ENCODE data around the gene PRSS36. TPM values are rescaled to one million over a fixed set of nuclear protein-coding genes. Genes with fewer than 3 reads are reported as not detected.

The PRSS36 gene
- total and polyA plus RNA-seq, 3 donors from 2014 or later: 5.4 to 8.3 (median 7.1) TPM

GRCh38 chr16:31113121-31114120 is 36.4 kb downstream of the PRSS36 start:
- Histone ChIP-seq H3K27ac (peak overlapping the region in 1 of 2 donors; percentile 48), H3K4me3 (no peak overlapping the region), H3K4me1 (peaks cover 32% of the 10 kb centered on the region), H3K9me3 (no peaks in the 10 kb centered on the region), H3K36me3 (ENCODE audit: low read depth, missing control alignments) (no peaks in the 10 kb centered on the region), H3K27me3 (no peaks in the 10 kb centered on the region)
- DNase-seq: no peak
- intact Hi-C loops (cut with DNase I; ENCODE audit: low total_unique reads): no loop called here
- TF ChIP-seq CTCF (IDR thresholded peaks at IDR 0.05) (no peak), POLR2A (IDR thresholded peaks at IDR 0.05) (no peak)
- 71 to 77% methylated on average over 4 to 5 of the region's 5 CpGs for WGBS, 2 donors

GRCh38 chr16:31112711-31113110 is 37.2 kb downstream of the PRSS36 start:
- no peak for DNase-seq
- intact Hi-C loops (cut with DNase I; ENCODE audit: low total_unique reads): no loop called here
- peak overlapping the region in 1 of 2 donors; percentile 48 for H3K27ac ChIP-seq

GRCh38 chr16:31111881-31112466 is 37.9 kb downstream of the PRSS36 start:
- no peak for TF ChIP-seq CTCF (IDR thresholded peaks at IDR 0.05)
- H3K9me3 ChIP-seq: no peaks in the 10 kb centered on the region
- no peak overlapping the region for H3K4me3 ChIP-seq
- H3K4me1 ChIP-seq: peaks cover 32% of the 10 kb centered on the region
- no peaks in the 10 kb centered on the region for H3K27me3 ChIP-seq
- no peak overlapping the region for H3K27ac ChIP-seq
- WGBS, 2 donors: 88 to 91% methylated on average over 6 to 23 of the region's 23 CpGs
- intact Hi-C loops (cut with DNase I; ENCODE audit: low total_unique reads): no loop called here
- no peaks in the 10 kb centered on the region for H3K36me3 ChIP-seq (ENCODE audit: low read depth, missing control alignments)
- DNase-seq: no peak

More at GRCh38 chr16:31112711-31113110, 37.2 kb downstream of the PRSS36 start:
- WGBS, 2 donors: 38 to 57% methylated on average over 2 of the region's 2 CpGs
- H3K4me3 ChIP-seq: no peak overlapping the region
- no peaks in the 10 kb centered on the region for H3K27me3 ChIP-seq
- peaks cover 32% of the 10 kb centered on the region for H3K4me1 ChIP-seq
- TF ChIP-seq CTCF (IDR thresholded peaks at IDR 0.05): no peak
- no peak for TF ChIP-seq POLR2A (IDR thresholded peaks at IDR 0.05)
- H3K36me3 ChIP-seq (ENCODE audit: low read depth, missing control alignments): no peaks in the 10 kb centered on the region
- no peaks in the 10 kb centered on the region for H3K9me3 ChIP-seq

- H3K27me3 ChIP-seq: no peaks in the 10 kb centered on the region
- WGBS, 2 donors: 86% methylated on average over 14 to 26 of the region's 26 CpGs
- intact Hi-C loops (cut with DNase I; ENCODE audit: low total_unique reads): no loop called here
- H3K36me3 ChIP-seq (ENCODE audit: low read depth, missing control alignments): no peaks in the 10 kb centered on the region
- no peak overlapping the region for H3K4me3 ChIP-seq
- peaks cover 31% of the 10 kb centered on the region for H3K4me1 ChIP-seq
- H3K9me3 ChIP-seq: no peaks in the 10 kb centered on the region
- no peak for DNase-seq
- no peak overlapping the region for H3K27ac ChIP-seq
- no peak for TF ChIP-seq CTCF (IDR thresholded peaks at IDR 0.05)
- TF ChIP-seq POLR2A (IDR thresholded peaks at IDR 0.05): no peak
Observed at GRCh38 chr16:31110106-31111034, 39.5 kb downstream of the PRSS36 start.

Measured in testis (tissue), 3 donors.